ENCODE data around the gene PITPNC1. TPM values are rescaled to one million over a fixed set of nuclear protein-coding genes. Genes with fewer than 3 reads are reported as not detected.

Gene PITPNC1
- total RNA-seq, 1 donor from 2014 or later, result 39.7 TPM

DNA sequence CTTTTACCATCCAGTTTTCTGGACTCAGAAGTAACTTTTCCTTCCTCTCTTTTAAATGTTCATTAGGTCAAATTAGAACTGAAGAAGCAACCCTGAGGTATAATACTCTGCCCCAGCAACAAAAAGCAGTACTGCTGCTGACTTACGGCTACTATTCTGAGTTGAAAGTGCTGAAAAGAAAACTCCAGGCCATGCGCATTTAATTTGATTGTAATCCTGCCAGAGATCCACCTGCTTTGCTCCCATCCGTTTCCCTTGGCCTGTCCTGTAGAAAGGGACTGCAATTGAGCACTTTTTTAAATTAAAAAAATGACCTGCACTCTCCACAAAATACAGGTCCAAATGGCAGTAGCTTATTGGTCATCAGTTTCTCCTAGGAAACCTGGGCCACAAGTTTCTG, 61.6 kb downstream of the PITPNC1 start:
- TF ChIP-seq, protein P1, sequence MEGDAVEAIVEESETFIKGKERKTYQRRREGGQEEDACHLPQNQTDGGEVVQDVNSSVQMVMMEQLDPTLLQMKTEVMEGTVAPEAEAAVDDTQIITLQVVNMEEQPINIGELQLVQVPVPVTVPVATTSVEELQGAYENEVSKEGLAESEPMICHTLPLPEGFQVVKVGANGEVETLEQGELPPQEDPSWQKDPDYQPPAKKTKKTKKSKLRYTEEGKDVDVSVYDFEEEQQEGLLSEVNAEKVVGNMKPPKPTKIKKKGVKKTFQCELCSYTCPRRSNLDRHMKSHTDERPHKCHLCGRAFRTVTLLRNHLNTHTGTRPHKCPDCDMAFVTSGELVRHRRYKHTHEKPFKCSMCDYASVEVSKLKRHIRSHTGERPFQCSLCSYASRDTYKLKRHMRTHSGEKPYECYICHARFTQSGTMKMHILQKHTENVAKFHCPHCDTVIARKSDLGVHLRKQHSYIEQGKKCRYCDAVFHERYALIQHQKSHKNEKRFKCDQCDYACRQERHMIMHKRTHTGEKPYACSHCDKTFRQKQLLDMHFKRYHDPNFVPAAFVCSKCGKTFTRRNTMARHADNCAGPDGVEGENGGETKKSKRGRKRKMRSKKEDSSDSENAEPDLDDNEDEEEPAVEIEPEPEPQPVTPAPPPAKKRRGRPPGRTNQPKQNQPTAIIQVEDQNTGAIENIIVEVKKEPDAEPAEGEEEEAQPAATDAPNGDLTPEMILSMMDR (IDR thresholded peaks at IDR 0.05; ENCODE audit: unreplicated experiment), result no peak
- no peak for DNase-seq (ENCODE audit: low spot score)
- H3K4me1 Mint-ChIP-seq (ENCODE audit: unreplicated experiment), result peaks cover 40% of the 10 kb centered on the region
- no peak overlapping the region for H3K4me3 Mint-ChIP-seq (ENCODE audit: unreplicated experiment)
- no peak overlapping the region for H3K27ac Mint-ChIP-seq (ENCODE audit: unreplicated experiment)
- H3K27me3 Mint-ChIP-seq (ENCODE audit: unreplicated experiment), result peaks cover 6% of the 10 kb centered on the region
- H3K36me3 Mint-ChIP-seq (ENCODE audit: low read depth, unreplicated experiment), result no peaks in the 10 kb centered on the region
- no peaks in the 10 kb centered on the region for H3K9me3 Mint-ChIP-seq (ENCODE audit: unreplicated experiment)

DNA sequence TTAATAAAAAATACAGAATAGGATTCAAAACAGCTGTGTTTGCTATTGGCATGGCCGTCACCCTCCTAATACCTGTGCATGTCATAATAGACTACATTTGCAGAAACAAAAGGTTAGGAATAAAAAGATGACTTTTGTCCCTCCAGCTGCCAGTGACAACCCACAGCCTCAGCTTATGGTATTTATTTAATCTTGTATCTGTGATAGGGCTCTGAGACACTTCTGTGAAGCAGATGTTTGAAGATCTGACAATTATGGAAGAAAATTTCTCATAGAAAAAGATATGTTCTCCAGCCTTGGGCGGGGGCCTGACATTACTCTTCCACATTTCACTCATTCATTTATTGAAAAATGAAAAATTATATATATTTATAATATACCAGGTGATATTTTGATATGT, 62.2 kb downstream of the PITPNC1 start:
- Mint-ChIP-seq H3K36me3 (ENCODE audit: low read depth, unreplicated experiment) (no peaks in the 10 kb centered on the region), H3K27ac (ENCODE audit: unreplicated experiment) (no peak overlapping the region), H3K4me1 (ENCODE audit: unreplicated experiment) (peaks cover 40% of the 10 kb centered on the region), H3K9me3 (ENCODE audit: unreplicated experiment) (no peaks in the 10 kb centered on the region), H3K27me3 (ENCODE audit: unreplicated experiment) (peaks cover 4% of the 10 kb centered on the region), H3K4me3 (ENCODE audit: unreplicated experiment) (no peak overlapping the region)
- TF ChIP-seq, protein P1 (IDR thresholded peaks at IDR 0.05; ENCODE audit: unreplicated experiment), result no peak
- DNase-seq (ENCODE audit: low spot score), result no peak

DNA sequence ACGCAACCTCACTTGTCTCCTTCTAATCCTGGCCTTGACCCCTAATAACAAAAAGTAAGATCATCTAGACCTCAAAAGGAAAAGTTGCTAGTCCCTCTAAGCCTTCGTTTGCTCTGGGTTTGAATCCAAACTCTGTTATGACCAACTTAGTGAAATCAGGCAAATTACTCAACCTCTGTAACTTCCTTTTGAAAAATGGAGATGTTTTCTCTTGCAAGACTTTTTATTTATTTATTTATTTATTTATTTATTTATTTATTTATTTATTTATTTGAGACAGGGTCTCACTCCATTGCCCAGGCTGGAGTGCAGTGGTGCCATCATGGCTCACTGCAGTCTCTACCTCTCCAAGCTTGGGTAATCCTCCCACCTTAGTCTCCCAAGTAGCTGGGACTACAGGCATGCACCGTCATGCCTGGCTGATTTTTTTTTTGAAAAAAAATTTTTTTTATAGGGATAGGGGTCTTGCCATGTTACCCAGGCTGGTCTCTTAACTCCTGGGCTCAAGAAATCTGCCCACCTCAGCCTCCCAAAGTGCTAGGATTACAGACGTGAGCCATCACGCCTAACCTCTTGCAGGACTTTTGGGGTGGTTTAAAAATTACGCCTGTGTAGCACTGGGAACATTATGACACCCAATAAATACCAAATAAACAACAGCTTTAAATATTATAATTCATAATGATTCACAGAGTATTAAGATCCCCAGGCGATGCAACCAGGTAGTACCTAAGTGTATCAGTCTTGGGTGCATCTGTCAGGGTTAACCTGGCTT, 63.4 kb downstream of the PITPNC1 start:
- H3K27ac Mint-ChIP-seq (ENCODE audit: unreplicated experiment), result peak overlapping the region; percentile 96
- no peaks in the 10 kb centered on the region for H3K9me3 Mint-ChIP-seq (ENCODE audit: unreplicated experiment)
- H3K4me1 Mint-ChIP-seq (ENCODE audit: unreplicated experiment), result peaks cover 46% of the 10 kb centered on the region
- H3K27me3 Mint-ChIP-seq (ENCODE audit: unreplicated experiment), result peaks cover 6% of the 10 kb centered on the region
- H3K36me3 Mint-ChIP-seq (ENCODE audit: low read depth, unreplicated experiment), result peaks cover 4% of the 10 kb centered on the region
- no peak for DNase-seq (ENCODE audit: low spot score)
- TF ChIP-seq, protein P1 (IDR thresholded peaks at IDR 0.05; ENCODE audit: unreplicated experiment), result no peak
- H3K4me3 Mint-ChIP-seq (ENCODE audit: unreplicated experiment), result no peak overlapping the region

DNA sequence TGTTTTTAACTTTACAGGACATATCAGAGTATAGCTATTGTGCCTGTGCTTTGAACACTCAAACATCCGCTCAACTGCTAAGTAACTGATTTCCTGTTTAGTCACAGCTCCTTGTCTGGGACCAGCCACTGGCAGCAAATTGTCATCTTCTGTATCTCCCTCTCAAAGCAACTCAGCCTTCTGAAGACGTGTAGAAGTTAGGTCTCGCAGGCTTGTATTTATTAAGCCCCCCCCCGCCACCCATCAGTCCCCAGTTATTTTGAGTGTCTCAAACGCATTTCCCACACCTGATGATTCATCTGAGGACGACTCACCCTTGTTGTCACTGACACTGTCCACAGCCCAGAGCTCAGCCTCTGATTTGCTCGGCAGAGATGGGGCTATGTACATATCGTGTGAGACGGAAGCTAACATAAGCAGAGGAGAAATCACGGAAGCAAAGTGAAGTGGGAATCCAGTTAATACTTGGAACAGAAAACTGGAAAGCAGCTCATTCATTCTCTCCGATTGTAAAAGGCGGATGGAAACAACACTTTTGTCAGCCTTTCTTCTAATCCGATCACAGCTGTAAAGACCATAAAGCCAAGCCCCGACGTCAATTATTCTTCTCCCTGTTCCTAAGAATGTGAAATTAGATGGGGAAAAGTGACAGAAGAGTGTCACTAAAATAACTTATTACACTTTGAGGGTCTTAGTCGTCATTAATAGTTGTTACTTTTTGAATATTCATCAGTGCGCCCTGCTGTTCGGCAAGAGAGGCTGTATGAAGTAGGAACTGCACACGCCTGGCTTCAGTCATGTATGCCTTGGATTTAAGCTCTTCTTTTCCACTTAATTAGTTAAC, 64.2 kb downstream of the PITPNC1 start:
- Mint-ChIP-seq H3K27ac (ENCODE audit: unreplicated experiment) (peak overlapping the region; percentile 96), H3K9me3 (ENCODE audit: unreplicated experiment) (no peaks in the 10 kb centered on the region), H3K4me1 (ENCODE audit: unreplicated experiment) (peaks cover 43% of the 10 kb centered on the region), H3K36me3 (ENCODE audit: low read depth, unreplicated experiment) (peaks cover 4% of the 10 kb centered on the region), H3K27me3 (ENCODE audit: unreplicated experiment) (peaks cover 6% of the 10 kb centered on the region), H3K4me3 (ENCODE audit: unreplicated experiment) (no peak overlapping the region)
- TF ChIP-seq, protein P1 (IDR thresholded peaks at IDR 0.05; ENCODE audit: unreplicated experiment), result no peak
- DNase-seq (ENCODE audit: low spot score), result peak; percentile 14

DNA sequence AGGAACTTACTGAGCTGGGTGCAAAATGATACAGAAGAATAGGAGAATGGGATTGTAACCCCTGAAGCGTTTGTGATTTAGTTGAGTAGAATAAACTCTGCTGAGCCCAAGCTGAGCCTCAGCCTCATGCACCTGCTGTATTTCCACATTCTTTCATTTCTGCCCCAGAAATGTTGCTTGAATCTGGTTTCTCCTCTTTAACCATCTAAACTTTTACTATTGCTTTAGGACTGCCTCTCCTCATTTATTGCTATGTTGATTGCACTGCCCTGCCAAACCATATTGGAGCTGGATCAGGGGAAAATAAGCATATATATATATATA, 64.8 kb downstream of the PITPNC1 start:
- Mint-ChIP-seq H3K36me3 (ENCODE audit: low read depth, unreplicated experiment) (peaks cover 4% of the 10 kb centered on the region), H3K4me1 (ENCODE audit: unreplicated experiment) (peaks cover 39% of the 10 kb centered on the region), H3K4me3 (ENCODE audit: unreplicated experiment) (no peak overlapping the region), H3K9me3 (ENCODE audit: unreplicated experiment) (no peaks in the 10 kb centered on the region), H3K27ac (ENCODE audit: unreplicated experiment) (peak overlapping the region; percentile 96), H3K27me3 (ENCODE audit: unreplicated experiment) (peaks cover 4% of the 10 kb centered on the region)
- DNase-seq (ENCODE audit: low spot score), result no peak
- TF ChIP-seq, protein P1 (IDR thresholded peaks at IDR 0.05; ENCODE audit: unreplicated experiment), result no peak
